GM15510 (cell line): ENCODE measurements around the gene MAN1C1.

Source experiments
- POLR2A ChIP-seq: IDR thresholded peaks from 3 replicates; pipeline ENCODE4 v1.6.1; 2011; ENCODE audit warnings: borderline replicate concordance; ENCODE audit not compliant: insufficient read length; ENCODE audit errors: extremely low read depth

Gene MAN1C1

DNA sequence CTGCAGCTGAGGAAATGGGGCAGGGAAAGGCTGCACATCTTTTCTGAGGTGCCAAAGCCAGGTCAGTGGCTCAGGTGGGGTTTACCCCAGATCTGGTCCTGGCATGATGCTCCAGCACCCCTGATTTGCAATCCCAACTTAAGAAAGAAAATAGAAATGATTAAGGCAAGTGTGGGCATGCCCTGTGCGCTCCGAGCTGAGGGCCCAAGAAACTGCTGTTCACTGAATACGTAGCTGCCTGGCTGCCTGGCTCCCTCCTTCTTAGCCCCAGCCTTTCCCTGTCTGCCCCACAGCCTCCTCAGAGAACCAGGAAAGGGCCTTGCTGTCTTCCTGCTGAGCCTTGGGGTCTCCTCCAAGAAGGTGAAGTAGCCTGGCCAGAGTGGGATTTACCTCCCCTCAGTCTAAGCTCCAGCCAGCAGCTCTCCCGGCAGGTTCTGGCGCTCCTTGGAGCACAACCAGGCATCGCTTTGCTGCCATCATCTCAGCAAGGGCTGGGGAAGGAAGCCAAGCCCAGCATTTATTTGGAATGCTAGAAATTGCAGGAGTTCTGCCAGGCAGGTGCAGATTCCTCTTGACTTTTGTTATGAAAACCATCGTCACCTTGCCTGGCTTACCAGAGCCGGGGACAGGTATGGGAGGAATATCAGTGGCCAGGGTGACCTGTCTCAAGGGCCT is 132.1 kb downstream of the MAN1C1 start:
- TF ChIP-seq POLR2A = no peak

DNA sequence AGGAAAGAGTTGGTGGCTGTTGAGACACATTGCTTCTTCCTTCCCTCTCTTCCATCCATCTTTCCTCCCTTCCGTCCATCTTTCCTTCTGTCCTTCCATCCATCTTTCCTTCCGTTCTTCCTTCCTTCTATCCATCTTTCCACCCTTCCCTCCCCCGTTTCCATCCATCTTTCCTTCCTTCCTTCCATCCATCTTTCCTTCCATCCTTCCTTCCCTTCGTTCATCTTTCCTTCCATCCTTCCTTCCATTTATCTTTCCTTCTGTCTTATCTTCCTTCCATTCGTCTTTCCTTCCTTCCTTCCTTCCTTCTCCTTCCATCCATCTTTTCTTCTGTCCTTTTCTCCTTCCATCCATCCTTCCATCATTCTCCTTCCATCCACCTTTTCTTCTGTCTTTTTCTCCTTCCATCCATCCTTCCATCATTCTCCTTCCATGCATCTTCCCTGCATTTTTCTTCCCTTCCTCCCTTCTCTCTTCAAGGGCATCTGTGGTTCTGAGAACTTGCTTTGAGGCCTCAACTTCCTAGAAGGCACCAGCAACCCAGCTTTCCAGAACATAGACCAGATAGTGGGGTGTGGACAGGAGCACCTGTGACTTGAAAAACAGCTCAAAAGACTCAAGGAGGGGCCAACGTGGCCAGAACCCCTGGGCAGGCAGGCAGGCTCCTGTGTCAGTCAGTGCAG is 134.5 kb downstream of the MAN1C1 start:
- TF ChIP-seq POLR2A = no peak

DNA sequence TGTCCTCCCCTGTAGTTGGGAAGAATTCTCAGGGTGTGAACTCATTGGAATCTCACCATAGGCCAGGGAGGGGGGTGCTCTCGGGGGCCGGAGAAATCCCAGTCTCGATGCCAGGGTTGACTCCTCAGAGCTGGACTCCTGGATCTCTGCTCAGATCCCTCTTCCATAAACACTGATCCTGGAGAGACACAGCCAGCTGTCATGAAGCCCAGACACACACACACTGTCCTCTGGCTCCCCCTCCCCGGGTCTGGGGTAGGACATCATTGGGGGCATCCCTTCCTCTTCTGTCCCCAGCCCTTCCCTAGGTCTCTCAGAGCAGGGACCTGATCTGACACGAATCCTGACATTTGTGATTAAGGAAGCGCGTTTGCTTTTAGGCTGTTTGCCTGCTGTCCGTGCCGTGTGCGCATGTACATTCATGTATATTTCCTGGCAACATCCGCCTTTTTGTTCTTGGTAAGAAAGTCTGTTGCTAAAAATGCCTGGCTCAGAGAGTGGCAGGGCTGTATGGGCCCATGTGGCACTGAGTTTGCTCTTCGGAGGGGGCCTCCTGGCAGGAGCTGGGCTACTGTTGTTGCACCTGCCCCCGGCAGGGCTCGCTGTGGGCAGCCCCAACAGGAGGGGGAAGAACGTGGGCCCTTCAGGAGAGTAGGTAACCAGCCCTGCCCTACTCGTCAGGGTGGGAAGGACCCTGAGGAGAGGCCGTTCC is 138.0 kb downstream of the MAN1C1 start:
- TF ChIP-seq POLR2A = no peak

DNA sequence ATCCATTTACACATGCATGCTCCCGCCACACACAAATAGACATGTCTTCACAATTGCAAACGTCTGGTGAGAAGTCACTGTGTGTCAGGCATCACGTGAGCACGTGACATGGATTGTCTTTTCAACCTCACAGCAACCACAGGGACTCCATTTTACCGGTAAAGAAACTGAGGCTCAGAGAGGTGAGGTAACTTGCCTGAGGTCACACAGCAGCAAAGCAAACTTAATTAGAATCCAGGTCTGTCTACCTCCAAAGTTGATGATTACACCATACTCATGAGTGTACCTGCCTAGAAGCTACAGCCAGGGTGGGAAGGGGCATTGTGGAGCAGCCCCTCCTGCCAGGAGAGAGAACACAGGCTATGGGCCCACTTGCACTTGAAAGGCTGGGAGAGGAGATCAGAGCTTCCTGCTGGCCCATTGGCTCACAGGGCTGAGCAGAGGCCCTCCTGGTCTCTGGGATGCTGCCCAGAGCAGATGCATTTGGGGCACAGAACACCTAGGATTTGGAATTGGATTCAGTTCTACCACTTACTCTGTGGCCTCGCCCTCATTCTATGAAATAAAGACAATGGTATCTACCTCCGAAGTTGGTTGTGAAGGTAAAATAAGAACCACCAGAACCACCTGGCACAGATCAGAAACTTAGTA is 139.0 kb downstream of the MAN1C1 start:
- TF ChIP-seq POLR2A = no peak

DNA sequence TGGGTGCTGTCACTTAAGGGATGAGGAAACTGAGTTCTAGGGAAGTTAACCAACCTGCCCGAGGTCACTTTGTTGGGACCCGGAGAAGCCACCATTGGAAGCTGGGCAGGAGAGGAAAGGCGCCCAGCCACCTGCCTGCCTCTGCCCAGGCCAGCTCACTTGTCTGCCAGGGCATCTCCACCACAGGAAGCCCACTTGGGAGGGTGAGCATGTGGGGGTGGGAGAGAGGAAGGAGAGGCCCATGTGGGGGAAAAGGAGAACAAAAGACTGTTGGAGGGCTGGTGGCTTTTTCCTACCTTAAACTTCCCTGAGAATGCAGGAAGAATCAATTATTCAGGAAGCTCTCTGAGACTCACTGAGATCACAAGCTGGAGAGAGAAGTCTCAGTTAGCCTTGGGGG is 139.6 kb downstream of the MAN1C1 start:
- no peak for TF ChIP-seq POLR2A

DNA sequence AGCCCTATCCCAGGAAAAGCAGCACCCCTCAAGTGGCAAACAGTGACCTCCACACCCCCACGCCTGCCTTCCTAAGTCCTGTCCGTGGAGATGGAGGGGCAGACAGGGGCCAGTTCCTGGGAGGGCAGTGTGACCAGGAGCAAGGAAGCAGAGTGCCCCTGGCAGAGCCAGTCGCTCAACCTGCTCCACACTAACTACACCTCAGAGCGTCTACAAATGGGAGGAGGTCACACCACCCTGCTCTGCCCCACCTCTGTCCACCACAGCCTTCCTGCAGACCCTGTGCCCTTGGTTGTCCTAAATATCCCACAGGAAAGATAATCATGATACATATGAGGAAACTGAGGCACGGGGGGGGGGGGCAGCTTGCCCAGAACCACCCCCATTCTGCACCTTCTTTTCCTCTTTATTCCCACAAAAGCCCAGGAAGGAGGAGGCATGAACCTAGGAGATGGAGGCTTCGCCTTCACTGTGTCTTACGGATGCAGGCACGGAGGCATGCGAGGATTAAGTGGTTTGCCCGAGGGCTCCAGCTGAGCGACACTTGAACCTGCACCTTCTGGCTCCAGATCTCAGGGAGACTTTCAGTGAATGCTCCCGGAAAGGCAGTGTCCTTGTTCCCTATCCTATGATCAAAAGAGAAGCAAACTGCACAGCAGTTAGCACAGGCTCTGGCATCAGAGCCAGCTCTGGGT is 140.7 kb downstream of the MAN1C1 start:
- no peak for TF ChIP-seq POLR2A

DNA sequence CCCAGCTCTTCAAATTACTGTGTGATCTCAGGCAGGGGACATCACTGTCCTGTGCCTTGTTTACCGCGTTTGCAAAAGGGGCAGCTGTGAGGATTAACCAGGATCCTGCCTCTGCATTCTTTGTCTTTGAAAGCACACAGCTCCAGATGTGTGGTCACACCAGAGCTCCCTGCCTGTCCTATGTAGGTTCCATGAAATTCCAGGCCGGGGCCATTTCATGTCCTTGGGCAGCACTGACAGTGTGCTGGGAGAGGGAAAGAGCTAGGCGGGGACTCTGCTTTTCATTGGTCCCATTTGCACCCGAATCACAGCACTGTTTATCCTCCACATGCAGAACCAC is 141.2 kb downstream of the MAN1C1 start:
- TF ChIP-seq POLR2A = no peak

DNA sequence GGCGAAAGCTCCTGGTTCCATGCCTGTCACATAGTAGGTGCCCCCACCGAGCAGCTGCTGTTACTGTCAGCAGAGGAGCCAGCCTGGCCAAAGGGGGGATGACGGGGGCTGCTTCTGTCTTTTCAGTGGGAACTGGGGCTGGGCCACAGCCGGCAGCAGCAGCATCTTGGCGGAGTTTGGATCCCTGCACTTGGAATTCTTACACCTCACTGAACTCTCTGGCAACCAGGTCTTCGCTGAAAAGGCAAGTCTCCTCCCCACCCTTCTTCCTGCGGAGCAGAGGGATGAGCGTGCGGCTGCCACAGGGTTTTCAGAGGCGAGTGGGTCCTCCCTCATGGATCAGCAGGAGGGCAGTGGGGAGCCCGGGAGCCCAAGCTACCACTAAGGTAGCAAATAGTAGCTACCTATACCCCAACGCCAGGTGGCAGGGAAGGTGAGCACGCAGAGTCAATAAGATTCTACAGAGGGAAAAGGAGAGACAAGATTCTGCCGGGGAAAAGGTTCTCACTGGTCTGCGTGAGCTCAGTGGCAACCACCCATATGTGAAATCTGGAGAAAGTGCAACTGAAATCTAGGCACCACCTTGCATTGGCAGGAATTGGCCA is 142.0 kb downstream of the MAN1C1 start:
- TF ChIP-seq POLR2A = no peak

DNA sequence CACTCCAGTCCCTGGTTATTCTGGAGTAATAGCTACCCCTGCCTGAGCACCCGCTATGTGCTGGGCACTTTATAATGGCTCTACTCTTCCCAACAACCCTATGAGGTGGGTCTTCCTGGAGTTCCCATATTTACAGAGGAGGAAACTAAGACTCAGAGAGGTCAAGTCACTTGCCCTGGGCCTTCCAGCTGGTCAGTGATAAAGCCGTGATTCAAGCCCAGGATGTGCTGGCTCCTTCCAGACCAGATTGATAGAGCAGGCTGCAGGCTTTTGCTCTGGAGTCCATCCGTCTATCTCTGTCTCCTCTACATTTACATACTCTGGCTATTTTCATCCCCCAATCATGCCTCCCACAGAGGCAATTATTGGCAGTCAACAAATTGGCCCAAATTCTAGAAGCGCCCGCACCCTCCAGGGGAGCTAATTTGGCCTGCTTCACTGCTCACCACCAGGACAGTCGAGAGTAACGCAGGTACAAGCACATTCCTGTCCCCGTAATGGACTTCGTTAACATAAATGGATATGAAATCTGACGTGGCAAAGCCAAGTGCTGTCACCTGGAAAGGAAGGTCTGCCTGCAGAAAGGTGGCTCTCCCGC is 143.6 kb downstream of the MAN1C1 start:
- no peak for TF ChIP-seq POLR2A

DNA sequence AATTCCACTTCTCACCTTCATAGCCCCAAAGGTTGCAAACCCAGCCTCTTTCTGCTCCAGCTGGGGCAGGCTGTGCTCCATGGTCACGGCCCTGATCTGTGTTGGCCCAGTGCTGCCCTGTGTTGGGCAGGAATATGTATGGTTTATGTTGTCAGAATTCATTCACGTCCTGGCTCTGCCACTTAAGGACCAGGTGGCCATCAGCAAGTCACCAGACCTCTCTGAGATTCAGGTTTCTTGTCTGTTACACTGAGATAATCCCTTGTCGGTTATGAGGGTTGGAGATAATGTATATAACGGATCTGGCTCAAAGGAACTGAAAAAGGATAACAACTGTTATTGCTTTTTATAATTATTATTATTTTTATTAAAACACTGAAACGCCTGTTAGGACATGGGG is 144.3 kb downstream of the MAN1C1 start:
- no peak for TF ChIP-seq POLR2A

DNA sequence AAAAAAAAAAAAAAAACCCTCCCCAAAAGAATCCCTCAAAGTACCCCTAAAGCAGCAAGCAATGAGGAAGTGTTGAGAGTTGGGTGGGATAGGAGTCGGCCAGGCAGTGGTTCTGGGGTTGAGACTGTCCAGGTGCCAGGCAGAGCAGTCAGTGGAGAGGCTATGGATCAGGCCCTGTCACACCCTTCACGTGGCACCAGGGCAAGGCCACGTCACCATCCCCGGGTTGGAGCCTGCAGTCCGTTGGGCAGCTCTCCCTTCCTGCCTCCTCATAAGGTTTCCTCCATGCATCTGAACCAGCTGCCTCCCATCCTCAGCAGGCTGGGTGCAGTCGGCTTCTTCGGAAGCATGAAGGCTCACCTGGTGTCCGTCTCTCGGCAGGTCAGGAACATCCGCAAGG is 146.9 kb downstream of the MAN1C1 start:
- no peak for TF ChIP-seq POLR2A

DNA sequence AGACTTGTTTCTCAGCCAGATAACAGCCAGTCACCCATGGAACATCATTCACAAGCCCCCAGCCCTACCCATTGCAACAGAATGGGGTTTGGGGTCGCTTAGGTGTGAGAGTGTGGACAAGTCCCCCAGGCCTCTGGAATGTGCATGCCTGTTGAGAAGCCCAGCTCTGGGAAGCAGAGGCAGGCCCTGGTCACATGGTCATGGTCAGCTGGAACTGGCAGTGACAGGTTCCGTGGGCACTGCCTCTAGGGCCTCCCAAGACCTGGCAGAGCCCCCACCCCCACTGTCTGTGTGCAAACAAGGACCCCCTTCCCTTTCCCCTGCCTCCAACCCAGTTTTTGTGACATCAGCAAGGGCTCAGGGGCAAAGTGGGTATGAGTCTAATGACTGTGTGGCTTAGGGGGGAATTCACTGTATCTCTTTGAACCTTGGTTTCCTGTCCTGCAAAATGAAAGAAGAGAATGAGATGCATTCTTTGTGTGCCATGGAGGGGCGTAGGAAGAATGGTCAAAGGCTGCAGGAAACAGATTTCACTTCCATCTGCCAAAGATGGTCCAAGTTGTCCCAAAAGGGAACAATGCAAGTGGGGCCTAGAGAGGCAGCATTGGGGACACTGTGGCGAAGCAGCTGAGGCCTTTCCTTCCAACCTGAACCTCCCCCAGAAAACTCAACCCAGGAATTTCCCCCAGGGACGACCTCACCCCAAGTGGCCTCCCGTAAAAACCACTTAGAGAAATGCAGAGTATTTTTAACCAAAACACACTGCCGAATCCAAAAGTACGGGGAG is 148.7 kb downstream of the MAN1C1 start:
- TF ChIP-seq POLR2A = no peak

DNA sequence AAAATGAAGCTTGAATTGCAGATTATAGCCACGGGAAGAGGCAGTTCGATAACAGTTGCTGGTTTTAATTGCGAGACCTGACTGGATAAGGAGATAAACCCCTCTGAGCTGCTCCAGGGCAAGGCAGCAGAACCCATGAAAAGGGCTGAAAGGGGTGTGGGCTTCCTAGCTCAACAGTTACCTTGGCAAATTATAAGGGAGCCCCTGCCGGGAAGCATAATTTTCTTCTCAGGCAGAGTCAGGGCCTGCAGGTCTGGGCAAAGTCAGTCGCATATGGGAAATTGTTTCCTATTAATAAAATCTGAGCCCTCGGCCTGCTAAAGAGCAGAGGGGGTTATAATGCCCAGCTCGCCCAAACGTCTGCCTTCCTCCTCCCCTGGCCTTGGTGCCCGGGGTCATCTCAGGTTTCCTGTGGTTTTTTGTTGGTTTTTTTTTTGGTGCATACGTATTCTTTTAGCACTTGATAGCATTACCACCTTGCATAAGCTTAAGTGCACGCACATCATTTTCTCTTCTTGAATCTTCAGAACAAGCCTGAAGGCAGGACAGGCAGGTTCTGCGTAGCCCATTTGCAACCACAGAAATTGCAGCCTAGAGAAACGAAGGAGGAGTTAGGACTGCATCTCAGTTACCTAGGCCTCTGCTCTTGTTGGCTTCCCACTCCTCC is 149.5 kb downstream of the MAN1C1 start:
- TF ChIP-seq POLR2A = no peak
